Measurements from ENCODE around the gene KRTAP12-1. TPM values are rescaled to one million over a fixed set of nuclear protein-coding genes. Genes with fewer than 3 reads are reported as not detected.

The KRTAP12-1 gene
- total RNA-seq, 1 experiment from 2014 or later = 0.63 TPM

- H3K36me3 Mint-ChIP-seq = peaks cover 23% of the 10 kb centered on the region
- TF ChIP-seq E2F1 (CRISPR knock-in tag; IDR thresholded peaks at IDR 0.05) (no peak), IRF1 (CRISPR knock-in tag; IDR thresholded peaks at IDR 0.05) (no peak), HMGA2 (CRISPR knock-in tag; IDR thresholded peaks at IDR 0.05) (no peak), JUN (CRISPR knock-in tag; IDR thresholded peaks at IDR 0.05) (no peak), ZNF138 (CRISPR knock-in tag; conservative IDR thresholded peaks at IDR 0.05) (no peak), E2F5 (CRISPR knock-in tag; IDR thresholded peaks at IDR 0.05) (no peak), PRDM15 (CRISPR knock-in tag; IDR thresholded peaks at IDR 0.05) (no peak), MLX (CRISPR knock-in tag; IDR thresholded peaks at IDR 0.05) (no peak), EMX1 (CRISPR knock-in tag; IDR thresholded peaks at IDR 0.05) (no peak), SMAD3 (CRISPR knock-in tag; IDR thresholded peaks at IDR 0.05; ENCODE audit: borderline replicate concordance) (no peak), ERG (CRISPR knock-in tag; IDR thresholded peaks at IDR 0.05) (no peak), ZNF416 (CRISPR knock-in tag; IDR thresholded peaks at IDR 0.05) (no peak), ESRRA (CRISPR knock-in tag; IDR thresholded peaks at IDR 0.05; ENCODE audit: borderline replicate concordance) (no peak), ATF2 (CRISPR knock-in tag; IDR thresholded peaks at IDR 0.05; ENCODE audit: borderline replicate concordance, low read depth) (no peak)
- POLR2A ChIA-PET = no interaction called here
- peaks cover 12% of the 10 kb centered on the region for H3K4me1 Mint-ChIP-seq
- CTCF ChIA-PET = interaction anchor here (1.1 to 1.4 kb wide), 2 partner anchors 32 to 95 kb away, joined by 3 to 4 read pairs; no protein-coding TSS in a partner anchor
- peaks cover 24% of the 10 kb centered on the region for H3K9me3 Mint-ChIP-seq
- no peak overlapping the region for H3K4me3 Mint-ChIP-seq
- H3K27me3 Mint-ChIP-seq (ENCODE audit: low read depth) = peaks cover 10% of the 10 kb centered on the region
- DNase-seq (ENCODE audit: low spot score) (no peak), ATAC-seq (no peak)
- H3K27ac Mint-ChIP-seq = no peak overlapping the region
These were observed 28.0 kb downstream of the KRTAP12-1 start for GRCh38 chr21:44653656-44654575.
